Activated CD4-positive, CD25-positive, alpha-beta regulatory T cell treated with anti-CD3 and anti-CD28 coated beads, Interleukin-2, amount 50 U/mL, for 24 hours (primary cell): ENCODE results near the gene SYCN.

ENCODE experiments used
- ATAC-seq, 2 donors: fragments of 150-1000 bp; cut with Tn5 transposase; one replicate each; pipeline ENCODE4 v1.10.0; 2021; ENCODE audit warnings: mild to moderate bottlenecking in 1 of 2, moderate library complexity in 1 of 2

The SYCN gene

GRCh38 chr19:39169143-39169810 is 34.8 kb downstream of the SYCN start:
- no peak for ATAC-seq

GRCh38 chr19:39168258-39169142 is 35.6 kb downstream of the SYCN start:
- ATAC-seq: peak in 1 of 2 donors; percentile 13

- ATAC-seq: no peak
Measured at GRCh38 chr19:39167461-39168257, 36.4 kb downstream of the SYCN start.

- ATAC-seq: no peak
Measured at GRCh38 chr19:39166571-39167391, 37.3 kb downstream of the SYCN start.

DNA sequence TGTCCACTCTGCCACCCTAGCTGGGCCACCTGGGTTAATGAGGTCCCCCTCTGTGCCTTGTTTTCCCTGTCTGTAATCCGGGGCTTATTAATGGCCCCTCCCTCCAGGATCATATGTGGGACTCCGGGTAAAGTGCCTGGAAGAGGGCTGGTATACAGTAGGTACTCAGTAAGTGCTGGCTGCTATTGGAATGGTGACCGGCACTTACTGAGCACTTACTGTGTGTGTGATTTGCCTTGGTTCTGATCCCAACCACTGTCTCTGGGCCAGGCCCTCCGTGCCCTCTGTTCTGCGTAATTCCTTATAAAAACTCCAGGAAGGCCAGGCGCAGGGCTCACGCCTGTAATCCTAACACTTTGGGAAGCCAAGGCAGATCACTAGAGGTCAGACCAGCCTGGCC is 38.2 kb downstream of the SYCN start:
- ATAC-seq: no peak

- no peak for ATAC-seq
Measured at GRCh38 chr19:39164289-39164688, 39.8 kb downstream of the SYCN start.

DNA sequence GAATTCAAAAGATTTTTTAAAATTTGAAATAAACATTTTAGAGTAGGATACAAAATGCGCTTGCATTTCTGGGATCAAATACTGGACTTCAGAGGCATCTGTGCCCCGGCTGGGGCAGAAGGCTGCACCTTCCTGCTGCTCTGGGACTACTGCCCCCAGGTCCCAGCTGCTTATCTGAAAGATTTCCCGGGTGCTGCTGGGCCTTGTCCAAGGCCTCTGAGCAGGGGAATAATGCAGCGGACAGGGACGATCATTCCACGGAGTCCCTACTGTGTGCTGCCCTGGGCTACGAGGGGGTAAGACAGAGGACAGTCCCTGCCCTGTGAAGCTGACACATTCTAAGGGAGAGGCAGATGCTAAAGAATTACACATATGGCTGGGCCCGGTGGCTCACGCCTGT is 40.4 kb downstream of the SYCN start:
- no peak for ATAC-seq

- no peak for ATAC-seq
Measured at GRCh38 chr19:39162441-39163043, 41.5 kb downstream of the SYCN start.

GRCh38 chr19:39160889-39161672 is 43.0 kb downstream of the SYCN start:
- ATAC-seq: no peak

- ATAC-seq: no peak
Measured at GRCh38 chr19:39160523-39160861, 43.6 kb downstream of the SYCN start.

DNA sequence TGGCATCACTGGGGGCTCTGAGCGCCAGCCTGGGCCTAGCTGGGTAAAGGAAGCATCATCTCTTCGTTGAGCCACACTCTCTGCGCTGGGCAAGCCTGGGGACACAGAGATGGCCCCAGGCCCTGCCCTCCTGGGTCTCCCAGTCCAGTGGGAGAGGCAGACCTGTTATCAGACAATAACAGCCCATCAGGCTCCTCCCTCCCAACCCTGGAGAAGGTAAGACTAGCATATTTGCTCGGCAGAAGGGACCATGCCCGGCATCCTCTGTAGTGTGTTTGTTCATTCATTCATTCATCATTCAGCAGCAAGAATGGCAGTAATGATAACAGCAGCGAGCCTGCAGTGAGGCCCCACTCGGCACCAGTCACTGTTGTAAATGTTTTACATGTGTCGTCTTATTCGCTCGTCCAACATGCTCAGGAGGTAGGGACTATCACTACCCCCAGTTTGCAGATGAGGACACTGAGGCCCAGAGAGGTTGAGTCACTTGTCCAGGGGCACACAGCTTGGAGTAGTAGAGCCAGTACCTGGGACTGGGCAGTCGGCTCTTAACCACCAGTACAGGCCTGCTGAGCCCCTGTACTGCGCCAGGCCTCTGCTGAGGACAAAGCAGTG is 45.3 kb downstream of the SYCN start:
- ATAC-seq: no peak

DNA sequence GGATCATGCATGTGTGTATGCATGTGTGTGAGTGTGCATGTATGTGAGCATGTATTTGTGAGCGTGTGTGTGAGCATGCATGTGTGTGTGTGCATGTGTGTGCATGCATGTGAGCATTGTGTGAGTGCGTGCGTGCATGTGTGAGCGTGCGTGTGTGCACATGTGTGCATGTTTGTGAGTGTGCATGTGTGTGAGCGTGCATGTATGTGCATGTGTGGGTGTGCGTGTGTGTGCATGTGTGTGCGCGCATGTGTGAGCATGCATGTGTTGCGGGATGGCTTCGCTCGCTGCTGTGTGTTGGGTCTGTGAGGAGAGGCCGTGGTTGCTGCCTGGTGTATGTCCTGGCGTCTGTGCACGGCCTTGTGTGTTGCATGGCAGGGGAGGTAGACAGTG is 46.1 kb downstream of the SYCN start:
- no peak for ATAC-seq

DNA sequence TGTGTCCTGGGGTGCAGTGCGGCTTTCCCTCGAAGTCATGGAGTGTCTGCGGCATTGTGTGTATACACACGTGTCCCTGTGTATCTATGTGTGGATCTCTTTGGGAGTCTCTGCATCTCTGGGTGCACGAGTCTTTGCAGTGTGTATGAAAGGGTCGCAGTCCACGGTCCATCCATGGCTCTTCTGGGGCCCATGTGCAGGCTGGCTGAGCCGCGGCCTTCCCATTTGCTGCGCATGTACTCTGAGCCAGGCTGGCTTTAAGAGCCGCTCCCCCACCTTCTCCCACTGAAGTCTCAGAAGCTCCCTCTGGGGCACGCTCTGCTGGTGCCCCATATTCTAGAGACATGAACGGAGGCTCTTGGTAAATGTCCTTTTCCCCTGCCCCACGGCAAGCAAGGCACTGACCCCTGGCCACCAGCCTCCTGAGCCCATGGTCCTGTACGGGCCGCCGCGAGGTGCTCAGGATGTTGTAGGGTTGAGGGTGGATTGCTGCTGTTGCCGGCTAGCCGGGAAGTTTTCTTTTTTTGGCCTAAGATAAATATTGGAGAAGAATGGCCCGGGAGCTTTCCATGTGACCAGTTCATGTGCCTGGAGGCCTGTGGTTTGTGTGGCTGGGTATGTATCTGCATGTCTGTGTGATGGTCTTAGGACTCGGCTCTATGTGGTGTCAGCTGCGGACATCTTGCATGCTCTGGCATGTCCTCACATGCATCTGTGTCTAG is 46.6 kb downstream of the SYCN start:
- ATAC-seq: no peak

GRCh38 chr19:39156326-39157230 is 47.5 kb downstream of the SYCN start:
- no peak for ATAC-seq

- no peak for ATAC-seq
Measured at GRCh38 chr19:39155741-39156140, 48.3 kb downstream of the SYCN start.

DNA sequence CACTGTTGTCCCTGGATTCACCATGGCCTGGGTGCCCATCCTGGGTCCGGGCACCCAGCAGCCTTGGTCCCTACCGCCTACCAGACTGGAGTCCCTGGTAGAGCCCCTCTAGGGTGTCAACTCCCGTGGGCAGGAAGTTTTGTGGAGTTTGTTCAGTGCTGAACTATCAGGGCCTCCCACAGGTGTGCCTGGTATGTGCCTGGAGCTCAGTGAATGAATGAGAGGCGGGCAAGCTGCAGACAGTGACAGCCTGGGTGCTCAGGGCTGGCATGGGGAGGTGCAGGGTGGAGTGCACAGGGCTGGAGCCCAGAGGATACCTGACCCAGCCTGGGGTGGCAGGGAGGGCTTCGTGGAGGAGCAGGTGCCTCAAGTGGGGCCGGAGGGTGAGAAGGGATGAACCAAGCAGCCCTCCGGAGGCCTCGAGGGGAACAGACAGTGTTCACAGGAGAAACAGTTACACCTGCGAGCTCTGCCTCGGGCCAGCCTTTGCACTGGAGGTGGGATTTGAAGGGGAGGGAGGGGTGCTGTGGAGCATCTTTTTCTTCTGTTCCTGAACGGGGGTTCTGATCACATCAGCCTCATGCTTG is 48.9 kb downstream of the SYCN start:
- no peak for ATAC-seq

DNA sequence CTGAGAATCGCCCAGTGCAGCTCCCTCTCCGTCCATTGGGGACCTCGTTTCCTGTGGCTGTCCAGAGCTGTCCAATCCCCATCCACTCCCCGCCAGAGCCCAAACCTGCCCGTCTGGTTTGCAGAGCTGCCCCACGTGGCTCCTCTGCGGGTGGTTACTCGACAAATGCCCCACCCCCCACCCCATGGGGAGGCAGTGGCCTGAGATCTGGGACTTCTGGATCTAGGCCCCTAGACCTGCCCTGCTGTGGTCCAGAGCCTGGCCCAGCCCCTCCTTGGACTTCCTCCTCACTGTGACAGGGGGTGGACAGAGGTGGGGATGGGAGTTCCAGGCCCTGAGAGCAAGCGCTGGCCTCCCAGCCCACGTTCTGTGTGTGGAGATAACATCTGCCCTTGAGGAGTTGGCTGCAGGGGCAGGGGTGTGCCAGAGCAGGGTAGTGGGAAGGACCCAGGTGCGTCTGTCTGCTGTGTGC is 49.4 kb downstream of the SYCN start:
- ATAC-seq: no peak

DNA sequence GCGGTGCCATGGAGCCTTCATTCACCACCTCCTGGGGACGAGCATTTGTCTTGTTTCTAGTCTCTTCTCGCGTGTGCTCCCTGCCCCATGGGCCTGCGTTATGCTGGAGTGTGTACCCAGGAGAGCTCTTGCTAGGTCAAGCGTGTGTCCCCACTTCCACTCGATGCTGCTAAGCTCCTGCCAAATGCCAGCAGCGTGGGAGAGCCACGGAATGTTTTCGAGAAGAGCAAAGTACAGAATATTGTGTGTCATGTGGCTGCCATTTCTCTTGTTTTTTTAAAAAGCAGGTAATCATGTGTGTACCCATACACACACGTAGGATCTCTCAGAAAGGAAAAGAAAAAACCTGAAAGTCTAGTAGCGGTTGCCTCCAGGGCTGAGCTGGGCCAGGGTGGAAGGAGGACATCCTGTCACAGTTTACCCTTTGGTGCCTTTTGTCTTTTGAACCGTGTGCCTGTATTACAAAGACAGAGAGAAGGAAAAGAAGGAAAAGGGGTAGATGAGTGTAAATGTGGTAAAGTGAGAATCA is 49.9 kb downstream of the SYCN start:
- no peak for ATAC-seq
